ENCODE data around the gene TM9SF2.
A peak's percentile ranks its signal among the peaks of the same experiment; 100 is the strongest.

TM9SF2 gene

DNA sequence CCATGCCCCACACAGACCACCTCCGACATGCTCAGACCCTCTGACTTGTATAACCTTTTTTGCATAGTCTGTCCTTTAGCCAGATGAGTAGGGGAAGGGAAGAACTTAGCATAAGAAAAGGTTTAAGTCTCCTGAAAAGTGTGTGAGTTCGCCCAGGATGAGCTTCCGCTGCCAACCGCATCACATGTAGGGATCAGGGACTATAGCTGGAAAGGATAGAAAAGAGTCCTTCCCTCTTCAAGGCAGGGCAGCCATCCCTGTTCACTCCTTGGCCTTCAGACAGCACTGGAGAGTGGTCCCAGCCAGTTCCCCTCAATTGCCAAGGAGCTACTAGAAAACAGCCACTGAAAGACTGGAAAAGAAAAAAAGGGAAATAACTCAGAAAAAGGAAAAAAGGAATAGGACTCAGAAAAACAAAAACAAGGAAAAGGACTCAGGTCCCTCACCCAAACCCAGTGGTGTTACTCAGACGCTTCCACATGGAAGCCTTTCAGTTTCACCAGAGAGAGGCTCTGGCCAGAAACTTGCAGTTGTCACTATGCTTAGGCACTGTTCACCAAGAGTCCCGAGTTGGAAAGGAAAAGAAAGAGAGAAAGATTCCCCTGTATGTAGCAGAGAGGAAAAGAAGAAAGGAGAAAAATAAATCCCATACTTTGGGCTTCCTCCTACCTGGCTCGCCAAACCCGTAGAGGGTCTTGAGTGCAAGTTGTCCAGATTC lies 5.6 kb upstream of the TM9SF2 start:
- DNase-seq (ENCODE audit: low spot score) = no peak

DNA sequence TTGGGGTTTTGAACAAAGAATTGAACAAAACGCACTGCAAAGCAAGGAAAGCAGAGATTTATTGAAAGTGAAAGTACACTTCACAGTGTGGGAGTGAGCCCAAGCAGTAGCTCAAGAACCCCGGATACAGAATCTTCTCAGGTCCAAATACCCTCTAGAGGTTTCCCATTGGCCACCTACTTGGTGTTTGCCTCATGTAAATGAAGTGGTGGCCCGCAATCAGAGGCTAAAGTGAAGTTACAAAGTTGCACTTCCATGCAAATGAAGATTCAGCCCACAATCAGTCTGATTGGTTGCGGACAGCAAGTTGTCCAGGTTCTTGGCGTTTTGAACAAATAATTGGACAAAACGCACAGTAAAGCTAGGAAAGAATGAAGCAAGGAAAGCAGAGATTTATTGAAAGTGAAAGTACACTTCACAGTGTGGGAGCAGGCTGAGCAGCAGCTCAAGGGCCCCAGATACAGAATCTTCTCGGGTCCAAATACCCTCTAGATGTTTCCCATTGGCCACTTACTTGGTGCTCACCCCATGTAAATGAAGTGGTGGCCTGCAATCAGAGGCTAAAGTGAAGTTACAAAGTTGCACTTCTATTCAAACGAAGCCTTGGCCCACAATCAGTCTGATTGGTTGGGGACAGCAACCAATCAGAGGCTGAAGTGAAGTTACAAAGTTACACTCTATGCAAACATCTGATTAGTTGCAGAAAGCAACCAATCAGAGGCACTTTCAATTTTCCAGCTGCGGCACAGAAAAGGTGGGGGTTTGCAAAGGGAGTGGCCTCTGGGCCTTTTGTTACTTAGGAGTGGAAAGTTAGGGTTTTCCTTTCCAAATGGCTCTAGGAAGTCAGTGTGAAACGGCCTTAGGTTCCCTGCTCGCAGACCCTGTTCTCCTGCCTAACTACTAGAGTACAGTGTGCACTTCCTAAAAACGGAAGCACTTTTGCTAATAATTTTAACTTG lies 4.8 kb upstream of the TM9SF2 start:
- DNase-seq (ENCODE audit: low spot score) = peak; percentile 89

DNA sequence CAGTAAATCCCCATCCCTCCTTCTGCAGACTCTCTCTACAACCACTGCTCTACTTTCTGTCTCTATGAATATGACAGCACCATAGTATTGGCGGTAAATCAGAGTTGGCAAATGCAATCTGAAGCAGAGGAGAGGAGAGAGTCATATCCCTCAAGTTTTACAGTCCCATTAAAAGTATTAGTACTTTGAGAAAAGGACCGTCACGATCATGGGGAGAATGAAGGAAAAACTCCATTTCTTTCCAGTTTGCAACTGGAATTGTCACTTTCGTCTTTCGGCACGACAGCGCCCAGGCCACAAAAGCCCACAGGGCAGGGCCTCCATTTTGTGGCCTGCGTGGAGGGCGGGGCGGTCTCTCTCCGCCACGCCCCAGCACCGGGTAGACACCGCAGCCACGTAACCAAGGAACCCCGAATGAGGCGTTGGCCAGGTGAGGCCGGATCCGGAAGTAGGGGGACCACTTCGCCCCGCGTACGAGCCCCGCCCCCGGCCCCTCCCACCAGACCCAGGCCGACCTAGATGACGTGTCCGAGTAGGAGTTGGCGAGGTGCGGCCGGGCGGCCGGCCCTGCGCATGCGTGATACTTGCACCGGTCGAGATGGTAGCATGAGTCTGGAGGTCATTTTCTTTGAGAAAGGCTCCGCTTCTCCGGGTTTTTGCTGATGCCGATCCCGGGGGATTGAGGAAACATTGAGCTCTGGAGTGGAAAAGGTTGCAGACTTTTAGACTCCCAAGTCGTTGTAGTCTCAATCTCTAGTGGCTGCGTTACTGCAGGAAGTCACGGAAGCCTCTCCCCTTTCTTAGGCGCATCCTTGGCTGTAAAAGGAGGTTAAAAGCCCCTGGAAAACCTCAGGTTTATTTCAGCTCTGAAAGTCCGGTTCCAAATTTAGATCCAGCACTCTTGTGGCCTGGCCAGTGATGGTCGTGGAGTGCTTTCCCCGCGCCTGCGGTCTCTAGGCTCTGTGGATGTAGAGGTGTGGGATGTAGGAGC lies 2.8 kb upstream of the TM9SF2 start:
- peak; percentile 99 for DNase-seq (ENCODE audit: low spot score)

GRCh38 chr13:99500839-99501183 lies 461 bp upstream of the TM9SF2 start:
- DNase-seq (ENCODE audit: low spot score) = no peak

GRCh38 chr13:99501848-99502301 lies 603 bp downstream of the TM9SF2 start:
- peak; percentile 17 for DNase-seq (ENCODE audit: low spot score)

DNA sequence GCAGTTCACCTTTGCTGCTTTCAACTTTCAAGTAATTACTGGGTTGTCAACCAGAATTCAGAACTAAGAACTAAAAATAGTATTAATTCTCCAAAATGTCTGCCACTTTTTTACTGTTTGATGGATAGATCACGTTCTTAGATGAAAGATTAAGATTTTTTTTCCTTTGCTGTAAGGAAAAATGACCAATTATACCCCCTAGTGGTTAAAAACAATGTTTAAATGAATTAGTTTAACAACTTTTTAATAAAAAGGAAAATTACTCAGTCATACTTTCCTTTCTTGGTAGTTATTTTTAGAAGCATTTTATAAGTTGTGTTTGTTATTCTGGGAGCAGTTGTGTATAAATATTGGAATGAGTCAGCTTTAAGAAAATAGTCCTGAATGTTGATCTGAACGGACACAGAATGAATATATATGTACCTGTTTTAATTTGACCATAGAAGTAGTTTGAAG lies 4.6 kb downstream of the TM9SF2 start:
- peak; percentile 16 for DNase-seq (ENCODE audit: low spot score)

- DNase-seq (ENCODE audit: low spot score) = no peak
Observed at GRCh38 chr13:99506634-99507033, 5.4 kb downstream of the TM9SF2 start.

- no peak for DNase-seq (ENCODE audit: low spot score)
Observed at GRCh38 chr13:99507054-99507453, 5.8 kb downstream of the TM9SF2 start.

DNA sequence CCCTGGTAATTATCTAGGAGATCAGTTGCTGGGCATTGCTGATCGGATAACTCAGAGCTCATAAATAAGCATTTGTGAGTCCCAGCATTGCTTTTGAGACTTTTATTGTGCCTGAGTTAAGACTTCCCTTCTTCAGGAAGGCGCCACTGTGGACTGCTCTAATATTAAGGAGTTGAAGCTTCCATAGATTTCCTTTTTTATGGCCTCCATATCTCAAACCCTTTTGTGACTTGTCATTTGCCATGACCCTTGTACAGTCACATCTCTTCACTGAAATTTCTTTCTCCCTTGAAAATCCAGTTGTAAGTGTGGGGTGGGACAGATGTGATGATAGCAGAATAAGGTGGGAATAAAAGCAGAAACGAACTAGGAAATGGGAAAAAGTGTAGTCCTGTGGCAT lies 6.3 kb downstream of the TM9SF2 start:
- no peak for DNase-seq (ENCODE audit: low spot score)

GRCh38 chr13:99507986-99508385 lies 6.7 kb downstream of the TM9SF2 start:
- no peak for DNase-seq (ENCODE audit: low spot score)

- DNase-seq (ENCODE audit: low spot score) = no peak
Observed at GRCh38 chr13:99509479-99509878, 8.2 kb downstream of the TM9SF2 start.

GRCh38 chr13:99514801-99515200 lies 13.5 kb downstream of the TM9SF2 start:
- DNase-seq (ENCODE audit: low spot score) = no peak

- DNase-seq (ENCODE audit: low spot score) = no peak
Observed at GRCh38 chr13:99516153-99516929, 15.1 kb downstream of the TM9SF2 start.

DNA sequence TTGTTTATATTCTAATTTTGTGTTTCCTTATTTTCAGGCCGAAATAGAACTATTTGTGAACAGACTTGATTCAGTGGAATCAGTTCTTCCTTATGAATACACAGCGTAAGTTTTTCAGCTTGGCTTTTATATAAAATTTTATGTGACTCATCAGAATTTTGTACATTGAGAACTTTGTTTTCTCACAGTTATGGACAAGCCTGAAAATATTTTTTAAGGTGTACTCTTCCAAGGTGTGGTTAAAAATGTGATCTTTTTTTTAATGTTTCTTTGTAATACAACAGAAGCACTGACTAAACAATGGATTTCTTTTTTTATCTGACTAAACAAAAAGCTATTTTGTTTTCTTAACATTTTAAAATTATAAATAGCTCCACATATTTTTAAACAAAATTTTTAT lies 16.3 kb downstream of the TM9SF2 start:
- no peak for DNase-seq (ENCODE audit: low spot score)

DNA sequence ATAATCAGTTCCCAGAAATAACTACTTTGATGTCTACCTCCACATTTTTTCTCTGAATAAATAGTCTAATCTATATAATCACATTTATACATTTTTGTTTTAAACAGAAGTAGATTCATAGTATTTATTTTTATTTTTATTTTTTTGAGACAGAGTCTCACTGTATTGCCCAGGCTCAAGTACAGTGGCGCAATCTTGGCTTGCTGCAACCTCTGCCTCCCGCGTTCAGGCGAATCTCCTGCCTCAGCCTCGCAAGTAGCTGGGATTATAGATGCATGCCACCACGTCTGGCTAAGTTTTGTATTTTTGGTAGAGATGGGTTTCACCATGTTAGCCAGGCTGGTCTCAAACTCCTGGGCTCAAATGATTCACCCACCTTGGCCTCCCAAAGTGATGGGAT lies 16.7 kb downstream of the TM9SF2 start:
- DNase-seq (ENCODE audit: low spot score) = no peak

DNA sequence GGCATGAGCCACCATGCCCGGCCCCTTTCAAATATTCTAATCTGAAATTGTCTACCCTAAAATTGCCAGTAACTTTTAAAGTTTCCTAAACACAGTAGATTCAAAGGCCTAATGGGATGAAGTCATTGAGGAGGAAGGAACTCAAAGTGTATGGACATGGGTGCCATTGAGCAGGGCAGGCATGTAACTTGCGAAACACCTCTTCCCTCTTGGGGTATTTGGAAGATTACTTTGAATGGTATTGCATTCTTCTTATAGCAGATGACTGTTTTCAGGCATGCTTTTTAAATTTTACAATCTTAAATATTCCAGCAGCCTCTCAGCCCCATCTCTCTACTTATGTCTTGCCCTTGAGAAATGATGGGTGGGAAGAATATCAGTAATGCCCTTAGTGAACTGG lies 21.0 kb downstream of the TM9SF2 start:
- DNase-seq (ENCODE audit: low spot score) = no peak

DNA sequence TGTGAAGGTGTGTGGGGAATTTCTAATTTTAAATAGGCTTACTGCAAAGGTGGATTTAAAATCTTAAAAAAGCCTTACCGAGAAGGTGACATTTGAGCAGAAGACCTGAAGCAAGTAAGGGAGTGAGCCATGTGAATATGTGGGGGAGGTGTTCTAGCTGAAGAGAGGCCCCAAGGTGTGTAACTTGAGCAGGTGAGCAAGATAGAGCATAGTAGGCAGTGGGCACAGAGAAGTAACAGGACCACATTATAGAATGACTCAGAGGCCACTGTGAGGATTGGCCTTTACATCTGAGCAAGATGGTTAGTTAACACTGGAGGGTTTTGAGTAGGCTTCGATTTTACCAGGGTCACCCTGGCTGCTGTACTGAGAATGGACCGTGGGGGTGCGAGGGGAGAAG lies 22.6 kb downstream of the TM9SF2 start:
- no peak for DNase-seq (ENCODE audit: low spot score)

- no peak for DNase-seq (ENCODE audit: low spot score)
Observed at GRCh38 chr13:99525967-99526366, 24.7 kb downstream of the TM9SF2 start.

GRCh38 chr13:99526549-99526948 lies 25.3 kb downstream of the TM9SF2 start:
- DNase-seq (ENCODE audit: low spot score) = no peak

GRCh38 chr13:99527301-99527700 lies 26.0 kb downstream of the TM9SF2 start:
- no peak for DNase-seq (ENCODE audit: low spot score)

GRCh38 chr13:99528547-99528946 lies 27.3 kb downstream of the TM9SF2 start:
- no peak for DNase-seq (ENCODE audit: low spot score)
